Measurements from ENCODE around the gene FAM168B.
A peak's percentile ranks its signal among the peaks of the same experiment; 100 is the strongest.

The FAM168B gene

GRCh38 chr2:131115752-131116151, 22.5 kb upstream of the FAM168B start:
- no peak for TF ChIP-seq CREB1 (IDR thresholded peaks at IDR 0.05; ENCODE audit: low read depth)
- no peak for TF ChIP-seq FOXM1 (IDR thresholded peaks at IDR 0.05; ENCODE audit: borderline replicate concordance, low read depth)
- TF ChIP-seq TEAD4 (IDR thresholded peaks at IDR 0.05) = no peak

- TF ChIP-seq YY1 (IDR thresholded peaks at IDR 0.05; ENCODE audit: low read depth) (no peak), NFIC (IDR thresholded peaks at IDR 0.05) (no peak), EGR1 (IDR thresholded peaks at IDR 0.05) (no peak), REST (IDR thresholded peaks at IDR 0.05; ENCODE audit: low read depth) (no peak), TAF1 (IDR thresholded peaks at IDR 0.05; ENCODE audit: low read depth) (no peak), RAD21 (IDR thresholded peaks at IDR 0.05; ENCODE audit: low read depth) (no peak), EP300 (IDR thresholded peaks at IDR 0.05; ENCODE audit: borderline replicate concordance) (no peak), MAX (IDR thresholded peaks at IDR 0.05) (no peak)
Measured at GRCh38 chr2:131113566-131114227, 20.4 kb upstream of the FAM168B start.

- TF ChIP-seq EGR1 (IDR thresholded peaks at IDR 0.05) = no peak
- TF ChIP-seq EP300 (IDR thresholded peaks at IDR 0.05; ENCODE audit: borderline replicate concordance) = no peak
- TF ChIP-seq ZBTB7A (IDR thresholded peaks at IDR 0.05; ENCODE audit: low read depth) = no peak
Measured at GRCh38 chr2:131112529-131112928, 19.3 kb upstream of the FAM168B start.

GRCh38 chr2:131105950-131106801, 12.9 kb upstream of the FAM168B start:
- TF ChIP-seq FOXM1 (IDR thresholded peaks at IDR 0.05; ENCODE audit: borderline replicate concordance, low read depth) (no peak), EGR1 (IDR thresholded peaks at IDR 0.05) (peak; percentile 20; the same call in 1 of the 2 replicates), YY1 (IDR thresholded peaks at IDR 0.05; ENCODE audit: low read depth) (no peak), USF1 (IDR thresholded peaks at IDR 0.05) (peak; percentile 89)

GRCh38 chr2:131105156-131105949, 12.1 kb upstream of the FAM168B start, which contains the start of gene PLEKHB2:
PLEKHB2 (plus strand) TSS chr2:131105336; CDS start chr2:131120942, 15,606 bp downstream.
- peak; percentile 82 for TF ChIP-seq TAF1 (IDR thresholded peaks at IDR 0.05; ENCODE audit: low read depth)
- TF ChIP-seq ZBTB7A (IDR thresholded peaks at IDR 0.05; ENCODE audit: low read depth) = peak; percentile 87
- peak; percentile 60; the same call in 1 of the 2 replicates for TF ChIP-seq CREB1 (IDR thresholded peaks at IDR 0.05; ENCODE audit: low read depth)
- no peak for TF ChIP-seq NFIC (IDR thresholded peaks at IDR 0.05)
- TF ChIP-seq YY1 (IDR thresholded peaks at IDR 0.05; ENCODE audit: low read depth) = 0 out of 2 replicates have a peak, but pooled peaks have one; percentile 28
- TF ChIP-seq USF1 (IDR thresholded peaks at IDR 0.05) = no peak
- TF ChIP-seq MAX (IDR thresholded peaks at IDR 0.05) = peak; percentile 71

GRCh38 chr2:131104487-131105155, 11.4 kb upstream of the FAM168B start:
- TF ChIP-seq FOXM1 (IDR thresholded peaks at IDR 0.05; ENCODE audit: borderline replicate concordance, low read depth) (no peak), NFIC (IDR thresholded peaks at IDR 0.05) (no peak), YY1 (IDR thresholded peaks at IDR 0.05; ENCODE audit: low read depth) (no peak), EP300 (IDR thresholded peaks at IDR 0.05; ENCODE audit: borderline replicate concordance) (no peak)

- no peak for TF ChIP-seq ZBTB7A (IDR thresholded peaks at IDR 0.05; ENCODE audit: low read depth)
- no peak for TF ChIP-seq RAD21 (IDR thresholded peaks at IDR 0.05; ENCODE audit: low read depth)
- TF ChIP-seq EP300 (IDR thresholded peaks at IDR 0.05; ENCODE audit: borderline replicate concordance) = no peak
- no peak for TF ChIP-seq TCF12 (IDR thresholded peaks at IDR 0.05; ENCODE audit: low read depth)
- TF ChIP-seq YY1 (IDR thresholded peaks at IDR 0.05; ENCODE audit: low read depth) = no peak
- TF ChIP-seq CREB1 (IDR thresholded peaks at IDR 0.05; ENCODE audit: low read depth) = no peak
Measured at GRCh38 chr2:131103165-131103564, 9.9 kb upstream of the FAM168B start.

All from Ishikawa (cell line).